GM12878 (cell line): ENCODE data around the gene RNF44. TPM values are rescaled to one million over a fixed set of nuclear protein-coding genes. Genes with fewer than 3 reads are reported as not detected.

Source experiments
- ATF2 ChIP-seq: IDR thresholded peaks from 2 replicates; pipeline ENCODE4 v1.6.1; 2012; ENCODE audit warnings: low read length, inconsistent platforms
- BHLHE40 ChIP-seq, 2 experiments: fragments of 450-650 bp in 1 of 2; IDR thresholded peaks; 2 replicates each; pipeline ENCODE4 v1.6.1; 2011 to 2017; ENCODE audit warnings: low read depth in 2 of 2, borderline replicate concordance in 1 of 2, improper control_type of control experiment in 1 of 2, low read length in 1 of 2, mild to moderate bottlenecking in 1 of 2
- CREB1 ChIP-seq: IDR thresholded peaks from 2 replicates; pipeline ENCODE4 v1.6.1; 2012; ENCODE audit warnings: low read depth, mild to moderate bottlenecking, inconsistent platforms
- CREM ChIP-seq: IDR thresholded peaks from 2 replicates; pipeline ENCODE4 v1.6.1; 2014; ENCODE audit warnings: antibody characterized with exemption, low read depth
- DPF2 ChIP-seq: fragments of 450-650 bp; IDR thresholded peaks from 2 replicates; pipeline ENCODE4 v1.6.1; 2017; ENCODE audit warnings: mild to moderate bottlenecking
- FOXK2 ChIP-seq: fragments of 450-650 bp; IDR thresholded peaks from 2 replicates; pipeline ENCODE4 v1.6.1; 2017; ENCODE audit warnings: mild to moderate bottlenecking, moderate library complexity
- IKZF1 ChIP-seq: fragments of 450-650 bp; conservative IDR thresholded peaks from 2 replicates; pipeline ENCODE4 v1.6.1; 2017; ENCODE audit warnings: antibody characterized with exemption, mild to moderate bottlenecking
- JUND ChIP-seq: IDR thresholded peaks from 2 replicates; pipeline ENCODE4 v1.6.1; 2012; ENCODE audit warnings: low read depth, mild to moderate bottlenecking, low read length, improper control_type of control experiment, moderate library complexity
- NR2C1 ChIP-seq: fragments of 450-650 bp; IDR thresholded peaks from 2 replicates; pipeline ENCODE4 v1.6.1; 2017; ENCODE audit warnings: antibody characterized with exemption, mild to moderate bottlenecking, moderate library complexity
- NRF1 ChIP-seq: conservative IDR thresholded peaks from 2 replicates; pipeline ENCODE4 v1.6.1; 2011; ENCODE audit warnings: mild to moderate bottlenecking, low read depth, low read length, improper control_type of control experiment
- PML ChIP-seq: IDR thresholded peaks from 2 replicates; pipeline ENCODE4 v1.6.1; 2012; ENCODE audit warnings: low read length, inconsistent platforms
- POLR2A ChIP-seq: IDR thresholded peaks from 2 replicates; pipeline ENCODE4 v1.6.1; 2011; ENCODE audit warnings: low read depth, mild to moderate bottlenecking, low read length
- RB1 ChIP-seq: fragments of 450-650 bp; formaldehyde crosslinking; IDR thresholded peaks from 2 replicates; pipeline ENCODE4 v1.6.1; 2017; ENCODE audit warnings: mild to moderate bottlenecking, borderline replicate concordance
- RBBP5 ChIP-seq: fragments of 200-600 bp; sonication (generic); conservative IDR thresholded peaks from 2 replicates; pipeline ENCODE4 v1.6.1; 2016
- SIN3A ChIP-seq: IDR thresholded peaks from 2 replicates; pipeline ENCODE4 v1.6.1; 2012; ENCODE audit warnings: low read depth, low read length, improper control_type of control experiment
- SUZ12 ChIP-seq: fragments of 200-600 bp; sonication (generic); IDR thresholded peaks from one replicate; pipeline ENCODE4 v1.6.1; 2018; ENCODE audit warnings: antibody characterized with exemption, mild to moderate bottlenecking; ENCODE audit not compliant: unreplicated experiment
- TBL1XR1 ChIP-seq: IDR thresholded peaks from 2 replicates; pipeline ENCODE4 v1.6.1; 2012; ENCODE audit warnings: low read depth, low read length, improper control_type of control experiment
- ZBED1 ChIP-seq: IDR thresholded peaks from 2 replicates; pipeline ENCODE4 v1.6.1; 2016; ENCODE audit warnings: borderline replicate concordance
- ZNF274 ChIP-seq: IDR thresholded peaks from one replicate; pipeline ENCODE4 v1.8.0; 2011; ENCODE audit not compliant: insufficient read length, insufficient read depth
- ZNF622 ChIP-seq: fragments of 450-650 bp; IDR thresholded peaks from 2 replicates; pipeline ENCODE4 v1.6.1; 2017; ENCODE audit warnings: mild to moderate bottlenecking, inconsistent platforms
- polyA plus RNA-seq, 11 experiments: library from polyadenylated mRNA; depleted of rRNA in 4 of 11; unstranded in 6 of 11; stranded (reverse) in 5 of 11; fragments of >200 nt; fragmentation: Nextera tagmentation in 4 of 11; fragmentation: Illumina TruSeq in 1 of 11; extraction: Ambion mirVana in 4 of 11; extraction: Trizol in 1 of 11; gene quantifications; 1 replicate in 1 of 11; 2 replicates in 10 of 11; pipeline versions ENCODE4 v1.2.1 to v1.2.3, GENCODE V29; 2011 to 2016; ENCODE audit warnings: inconsistent platforms in 2 of 11, missing spikeins in 2 of 11, low read depth in 1 of 11
- total RNA-seq, 4 experiments: library from RNA; depleted of rRNA in 3 of 4; stranded (reverse); fragments of >200 nt in 3 of 4; fragmentation: Illumina TruSeq in 1 of 4; extraction: Trizol in 1 of 4; gene quantifications; 2 replicates each; pipeline versions ENCODE4 v1.2.1 to v1.2.3, GENCODE V29; 2013 to 2021
- TF ChIP-seq, protein P1 (sequence below): fragments of 150-350 bp; IDR thresholded peaks from 2 replicates; pipeline ENCODE4 v1.6.1; 2014; ENCODE audit warnings: mild to moderate bottlenecking, low read depth, low read length
- TF ChIP-seq, protein P2 (sequence below): fragments of 450-650 bp; IDR thresholded peaks from 2 replicates; pipeline ENCODE4 v1.6.1; 2016; ENCODE audit warnings: mild to moderate bottlenecking
- TF ChIP-seq, protein P3 (sequence below): fragments of 150-350 bp; IDR thresholded peaks from 2 replicates; pipeline ENCODE4 v1.6.1; 2016; ENCODE audit warnings: low read depth, low read length

The RNF44 gene
- total and polyA plus RNA-seq, 10 of the 15 experiments (the other 5 are each of a cell fraction or from before 2014, with no cell fraction given) = 1.7 to 51.9 (median 7.9) TPM

GRCh38 chr5:176542596-176543427, 5.6 kb upstream of the RNF44 start (continued):
- TF ChIP-seq, protein P1, sequence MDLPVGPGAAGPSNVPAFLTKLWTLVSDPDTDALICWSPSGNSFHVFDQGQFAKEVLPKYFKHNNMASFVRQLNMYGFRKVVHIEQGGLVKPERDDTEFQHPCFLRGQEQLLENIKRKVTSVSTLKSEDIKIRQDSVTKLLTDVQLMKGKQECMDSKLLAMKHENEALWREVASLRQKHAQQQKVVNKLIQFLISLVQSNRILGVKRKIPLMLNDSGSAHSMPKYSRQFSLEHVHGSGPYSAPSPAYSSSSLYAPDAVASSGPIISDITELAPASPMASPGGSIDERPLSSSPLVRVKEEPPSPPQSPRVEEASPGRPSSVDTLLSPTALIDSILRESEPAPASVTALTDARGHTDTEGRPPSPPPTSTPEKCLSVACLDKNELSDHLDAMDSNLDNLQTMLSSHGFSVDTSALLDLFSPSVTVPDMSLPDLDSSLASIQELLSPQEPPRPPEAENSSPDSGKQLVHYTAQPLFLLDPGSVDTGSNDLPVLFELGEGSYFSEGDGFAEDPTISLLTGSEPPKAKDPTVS = no peak
- TF ChIP-seq DPF2 (peak; percentile 13; the same call in 1 of the 2 replicates), POLR2A (peak; percentile 40; the same call in 1 of the 2 replicates), SUZ12 (no peak), ATF2 (no peak), NR2C1 (0 out of 2 replicates have a peak, but pooled peaks have one; percentile 5), BHLHE40 (IDR thresholded peaks at IDR 0.05; ENCODE audit: borderline replicate concordance in 1 of 2, low read depth in 2 of 2, low read length in 1 of 2) (no peak; a peak in 1 of 4 replicates), PML (no peak), CREB1 (no peak), FOXK2 (no peak), ZNF274 (no peak), CREM (no peak), RBBP5 (no peak), ZBED1 (no peak), NRF1 (no peak), JUND (no peak), IKZF1 (peak; percentile 62), ZNF622 (no peak), RB1 (no peak), TBL1XR1 (no peak), SIN3A (no peak)
- TF ChIP-seq, protein P2, sequence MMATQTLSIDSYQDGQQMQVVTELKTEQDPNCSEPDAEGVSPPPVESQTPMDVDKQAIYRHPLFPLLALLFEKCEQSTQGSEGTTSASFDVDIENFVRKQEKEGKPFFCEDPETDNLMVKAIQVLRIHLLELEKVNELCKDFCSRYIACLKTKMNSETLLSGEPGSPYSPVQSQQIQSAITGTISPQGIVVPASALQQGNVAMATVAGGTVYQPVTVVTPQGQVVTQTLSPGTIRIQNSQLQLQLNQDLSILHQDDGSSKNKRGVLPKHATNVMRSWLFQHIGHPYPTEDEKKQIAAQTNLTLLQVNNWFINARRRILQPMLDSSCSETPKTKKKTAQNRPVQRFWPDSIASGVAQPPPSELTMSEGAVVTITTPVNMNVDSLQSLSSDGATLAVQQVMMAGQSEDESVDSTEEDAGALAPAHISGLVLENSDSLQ = no peak
- TF ChIP-seq, protein P3, sequence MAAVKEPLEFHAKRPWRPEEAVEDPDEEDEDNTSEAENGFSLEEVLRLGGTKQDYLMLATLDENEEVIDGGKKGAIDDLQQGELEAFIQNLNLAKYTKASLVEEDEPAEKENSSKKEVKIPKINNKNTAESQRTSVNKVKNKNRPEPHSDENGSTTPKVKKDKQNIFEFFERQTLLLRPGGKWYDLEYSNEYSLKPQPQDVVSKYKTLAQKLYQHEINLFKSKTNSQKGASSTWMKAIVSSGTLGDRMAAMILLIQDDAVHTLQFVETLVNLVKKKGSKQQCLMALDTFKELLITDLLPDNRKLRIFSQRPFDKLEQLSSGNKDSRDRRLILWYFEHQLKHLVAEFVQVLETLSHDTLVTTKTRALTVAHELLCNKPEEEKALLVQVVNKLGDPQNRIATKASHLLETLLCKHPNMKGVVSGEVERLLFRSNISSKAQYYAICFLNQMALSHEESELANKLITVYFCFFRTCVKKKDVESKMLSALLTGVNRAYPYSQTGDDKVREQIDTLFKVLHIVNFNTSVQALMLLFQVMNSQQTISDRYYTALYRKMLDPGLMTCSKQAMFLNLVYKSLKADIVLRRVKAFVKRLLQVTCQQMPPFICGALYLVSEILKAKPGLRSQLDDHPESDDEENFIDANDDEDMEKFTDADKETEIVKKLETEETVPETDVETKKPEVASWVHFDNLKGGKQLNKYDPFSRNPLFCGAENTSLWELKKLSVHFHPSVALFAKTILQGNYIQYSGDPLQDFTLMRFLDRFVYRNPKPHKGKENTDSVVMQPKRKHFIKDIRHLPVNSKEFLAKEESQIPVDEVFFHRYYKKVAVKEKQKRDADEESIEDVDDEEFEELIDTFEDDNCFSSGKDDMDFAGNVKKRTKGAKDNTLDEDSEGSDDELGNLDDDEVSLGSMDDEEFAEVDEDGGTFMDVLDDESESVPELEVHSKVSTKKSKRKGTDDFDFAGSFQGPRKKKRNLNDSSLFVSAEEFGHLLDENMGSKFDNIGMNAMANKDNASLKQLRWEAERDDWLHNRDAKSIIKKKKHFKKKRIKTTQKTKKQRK = no peak
